ENCODE results near the gene CHTOP.

GRCh38 chr1:153643816-153644215 is 9.9 kb downstream of the CHTOP start:
- TF ChIP-seq, protein P1, sequence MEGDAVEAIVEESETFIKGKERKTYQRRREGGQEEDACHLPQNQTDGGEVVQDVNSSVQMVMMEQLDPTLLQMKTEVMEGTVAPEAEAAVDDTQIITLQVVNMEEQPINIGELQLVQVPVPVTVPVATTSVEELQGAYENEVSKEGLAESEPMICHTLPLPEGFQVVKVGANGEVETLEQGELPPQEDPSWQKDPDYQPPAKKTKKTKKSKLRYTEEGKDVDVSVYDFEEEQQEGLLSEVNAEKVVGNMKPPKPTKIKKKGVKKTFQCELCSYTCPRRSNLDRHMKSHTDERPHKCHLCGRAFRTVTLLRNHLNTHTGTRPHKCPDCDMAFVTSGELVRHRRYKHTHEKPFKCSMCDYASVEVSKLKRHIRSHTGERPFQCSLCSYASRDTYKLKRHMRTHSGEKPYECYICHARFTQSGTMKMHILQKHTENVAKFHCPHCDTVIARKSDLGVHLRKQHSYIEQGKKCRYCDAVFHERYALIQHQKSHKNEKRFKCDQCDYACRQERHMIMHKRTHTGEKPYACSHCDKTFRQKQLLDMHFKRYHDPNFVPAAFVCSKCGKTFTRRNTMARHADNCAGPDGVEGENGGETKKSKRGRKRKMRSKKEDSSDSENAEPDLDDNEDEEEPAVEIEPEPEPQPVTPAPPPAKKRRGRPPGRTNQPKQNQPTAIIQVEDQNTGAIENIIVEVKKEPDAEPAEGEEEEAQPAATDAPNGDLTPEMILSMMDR (IDR thresholded peaks at IDR 0.05; ENCODE audit: low read length) = no peak
- TF ChIP-seq EZH2 (IDR thresholded peaks at IDR 0.05; ENCODE audit: borderline replicate concordance, low read length) = no peak
